NCI-H2227 treated with DMSO at 0.1 percent for 48 hours (cell line): ENCODE measurements around the gene TNFRSF1B.

ENCODE experiments used
- DNase-seq: peaks from one replicate; lab custom pipeline; 2025; lab: John Stamatoyannopoulos, UW

Gene TNFRSF1B

DNA sequence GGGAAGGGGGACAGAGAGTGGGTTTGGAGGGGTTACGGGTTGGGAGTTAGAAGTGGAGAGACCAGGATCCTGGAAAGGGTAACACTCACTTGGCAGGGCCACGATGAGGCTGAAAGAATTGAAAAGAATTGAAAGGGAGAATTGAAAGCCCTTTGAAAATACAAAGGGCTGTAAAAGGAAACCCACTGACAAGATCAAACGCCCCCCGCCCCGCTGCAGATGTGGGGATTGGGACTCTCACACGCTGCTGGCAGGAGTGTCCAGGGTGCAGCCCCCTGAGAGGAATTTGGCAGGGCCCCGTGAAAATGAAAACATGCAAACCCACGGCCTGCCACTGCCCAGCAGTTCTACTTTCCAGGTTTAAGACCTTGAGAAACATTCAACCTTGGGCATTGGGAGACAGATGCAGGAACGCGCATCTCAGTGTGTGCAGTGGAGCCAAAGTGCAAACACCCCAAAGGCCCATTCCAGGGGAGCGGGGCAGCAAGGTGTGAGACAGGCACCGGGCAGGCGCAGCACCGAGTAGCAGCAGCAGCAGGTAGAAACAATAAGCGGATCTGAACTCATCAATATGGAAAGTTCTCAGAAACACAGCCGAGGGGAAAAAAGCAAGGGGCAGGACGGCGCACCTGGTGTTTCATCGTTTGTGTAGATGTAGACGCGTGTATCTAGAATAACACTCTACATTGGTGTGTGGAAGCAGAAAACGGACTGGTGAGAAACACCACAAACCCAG, 8.3 kb upstream of the TNFRSF1B start:
- no peak for DNase-seq

DNA sequence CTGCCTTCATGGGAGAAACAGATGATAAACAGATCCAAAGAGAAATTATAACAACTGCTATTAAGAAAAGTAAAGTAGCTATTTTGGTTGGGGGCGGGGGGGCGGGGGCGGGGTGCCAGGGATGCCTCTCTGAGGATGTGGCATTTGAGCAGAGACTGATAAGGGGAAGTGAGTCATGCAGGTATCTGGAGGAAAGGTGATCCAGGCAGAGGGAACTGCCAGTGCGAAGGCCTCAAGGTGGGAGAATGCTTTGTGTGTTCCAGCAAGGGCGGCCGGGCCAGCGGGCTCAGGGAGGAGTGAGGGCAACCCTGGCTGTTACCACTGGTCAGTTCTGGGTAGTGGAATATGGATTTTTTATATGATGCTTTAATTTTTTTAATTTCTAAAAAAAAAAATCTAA, 7.0 kb upstream of the TNFRSF1B start:
- no peak for DNase-seq

DNA sequence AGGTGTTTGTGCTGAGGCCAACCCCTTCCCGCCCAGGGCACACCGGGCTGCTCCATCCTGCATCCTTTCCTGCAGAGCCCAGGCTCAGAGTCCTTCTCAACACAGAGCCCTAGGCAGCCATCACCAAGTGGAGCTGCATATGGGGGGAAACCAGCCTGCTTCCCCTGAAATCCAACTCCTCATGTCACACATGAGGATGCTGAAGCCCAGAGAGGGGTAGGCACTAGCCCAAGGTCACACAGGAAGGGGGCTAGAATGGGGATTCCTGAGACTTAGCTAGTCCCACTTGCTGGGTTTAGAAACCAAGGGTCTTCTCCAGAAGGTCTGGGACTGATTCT, 5.5 kb upstream of the TNFRSF1B start:
- no peak for DNase-seq

DNA sequence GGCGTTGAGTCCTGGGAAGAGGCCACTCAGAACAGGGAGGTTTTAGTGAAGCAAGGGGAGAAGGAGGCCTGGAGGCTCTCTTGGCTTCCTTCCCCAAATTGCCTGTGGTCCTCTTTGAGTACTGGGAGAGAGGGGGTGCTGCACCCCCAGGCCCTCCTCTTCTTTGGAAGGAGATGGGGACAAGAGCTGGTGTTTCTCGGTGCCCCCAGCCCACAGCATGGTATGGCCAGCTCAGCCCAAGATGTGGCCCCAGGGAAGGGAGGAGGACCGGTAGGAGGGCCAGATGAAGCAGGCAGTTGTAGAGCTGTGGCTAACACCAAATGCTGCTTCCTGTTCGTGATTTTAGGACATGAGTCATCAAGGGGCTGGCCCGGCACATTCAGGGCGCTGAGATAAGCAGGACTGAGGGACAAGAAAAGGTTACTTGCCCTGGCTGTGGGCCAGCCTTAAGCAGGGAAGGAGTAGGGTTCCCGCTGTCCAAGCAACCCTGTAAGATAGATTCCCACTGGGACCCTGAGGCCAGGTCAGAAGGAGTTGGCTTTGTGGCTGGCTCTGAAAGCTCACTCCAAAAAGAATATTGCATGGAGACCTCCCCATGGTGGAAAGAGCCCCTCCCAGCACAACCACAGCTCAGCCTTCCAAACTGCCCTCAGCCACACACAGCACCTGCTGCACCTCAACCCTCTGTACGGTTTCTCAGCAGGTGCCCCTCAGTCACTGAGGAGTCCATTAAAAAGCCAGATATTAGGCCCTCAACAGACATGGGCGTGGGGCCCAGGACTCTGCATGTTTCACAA, 4.9 kb upstream of the TNFRSF1B start:
- DNase-seq: no peak

DNA sequence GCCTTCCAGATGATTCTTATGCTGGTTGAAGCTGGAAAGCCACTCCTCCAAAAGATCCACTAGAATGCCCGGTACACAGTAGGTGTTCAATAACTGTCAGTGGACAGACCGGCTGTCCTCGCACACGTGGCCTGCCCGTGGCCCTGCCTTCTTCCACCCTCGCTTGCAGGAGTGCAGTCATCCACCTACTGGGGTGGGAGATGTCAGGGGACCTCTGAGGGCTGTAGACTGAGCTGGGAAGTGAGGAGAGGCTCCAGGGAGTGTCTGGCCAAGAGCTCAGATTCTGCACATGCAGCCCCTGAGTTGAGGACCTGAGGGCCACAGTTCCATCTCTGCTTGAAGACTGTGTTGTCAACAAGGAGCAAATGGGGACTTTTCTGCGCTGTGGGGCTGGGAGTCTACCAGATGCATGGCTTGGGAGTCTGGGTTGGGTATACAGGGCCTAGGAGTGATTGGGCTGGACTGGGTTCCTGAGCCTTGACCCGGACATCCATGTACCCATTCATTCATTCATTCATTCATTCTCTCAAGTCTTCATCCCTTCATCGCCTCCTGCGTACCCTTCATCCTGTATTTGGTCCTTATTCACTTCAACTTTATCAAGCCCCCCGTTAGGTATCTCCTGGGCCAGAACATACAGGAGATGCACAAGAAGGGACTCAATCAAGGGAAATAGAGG, 4.2 kb upstream of the TNFRSF1B start:
- DNase-seq: no peak

DNA sequence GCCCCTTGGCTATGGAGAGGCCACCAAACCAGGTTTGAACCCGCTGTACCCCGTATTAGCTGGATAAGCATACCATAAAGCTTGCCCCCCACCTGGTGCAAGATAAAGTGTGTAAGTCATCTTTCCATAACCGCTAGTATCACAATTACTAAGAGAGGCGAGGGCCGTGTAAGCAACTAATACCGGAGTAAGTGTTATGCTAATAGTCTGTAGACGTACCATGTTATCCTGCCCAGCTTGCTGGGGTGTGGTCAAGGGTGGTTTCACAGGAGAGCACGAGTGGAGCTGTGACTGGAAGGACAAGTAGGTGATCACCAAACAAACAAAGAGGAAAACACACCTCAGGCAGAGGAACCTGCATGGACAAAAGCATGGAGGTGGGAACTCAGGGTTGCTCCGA, 3.6 kb upstream of the TNFRSF1B start:
- DNase-seq: no peak

DNA sequence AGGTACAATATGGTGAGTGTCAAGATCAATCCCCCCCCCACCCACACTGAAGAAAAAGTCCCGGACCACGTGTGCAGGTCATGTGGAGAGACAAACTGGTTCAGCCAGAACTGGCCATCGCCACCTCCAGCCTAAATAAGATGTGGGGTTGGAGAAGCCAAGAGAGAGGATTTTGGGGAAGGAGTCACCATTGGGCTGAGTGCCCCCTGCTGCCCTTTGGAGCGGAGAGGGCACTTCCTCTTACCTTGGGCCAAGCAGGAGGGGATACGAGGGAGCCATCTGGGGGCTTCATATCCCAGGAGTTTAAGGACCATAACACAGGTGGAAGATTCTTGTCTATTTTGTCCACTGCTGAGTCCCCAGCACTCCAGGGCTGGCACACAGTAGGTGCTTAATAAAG, 2.6 kb upstream of the TNFRSF1B start:
- DNase-seq: no peak

DNA sequence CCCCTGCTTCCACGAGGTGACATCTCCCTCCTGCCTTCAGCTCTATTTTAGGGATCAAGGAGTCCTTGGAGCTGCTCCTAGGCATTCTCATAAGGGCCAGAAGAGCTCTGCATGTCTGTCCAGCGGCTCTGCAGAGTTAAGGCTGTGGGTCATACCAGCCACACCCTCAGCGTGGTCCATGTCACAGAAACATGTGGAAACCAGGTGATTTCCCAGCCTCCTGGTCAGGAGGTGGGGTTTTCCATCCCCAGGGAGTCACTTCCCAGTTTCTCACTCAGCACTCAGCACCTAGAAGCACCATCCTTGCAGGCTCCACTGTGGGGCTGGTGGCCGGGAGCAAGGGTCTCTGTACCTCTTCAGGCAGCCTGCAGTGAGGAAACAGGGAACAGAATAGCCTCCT, 1.4 kb upstream of the TNFRSF1B start:
- no peak for DNase-seq

DNA sequence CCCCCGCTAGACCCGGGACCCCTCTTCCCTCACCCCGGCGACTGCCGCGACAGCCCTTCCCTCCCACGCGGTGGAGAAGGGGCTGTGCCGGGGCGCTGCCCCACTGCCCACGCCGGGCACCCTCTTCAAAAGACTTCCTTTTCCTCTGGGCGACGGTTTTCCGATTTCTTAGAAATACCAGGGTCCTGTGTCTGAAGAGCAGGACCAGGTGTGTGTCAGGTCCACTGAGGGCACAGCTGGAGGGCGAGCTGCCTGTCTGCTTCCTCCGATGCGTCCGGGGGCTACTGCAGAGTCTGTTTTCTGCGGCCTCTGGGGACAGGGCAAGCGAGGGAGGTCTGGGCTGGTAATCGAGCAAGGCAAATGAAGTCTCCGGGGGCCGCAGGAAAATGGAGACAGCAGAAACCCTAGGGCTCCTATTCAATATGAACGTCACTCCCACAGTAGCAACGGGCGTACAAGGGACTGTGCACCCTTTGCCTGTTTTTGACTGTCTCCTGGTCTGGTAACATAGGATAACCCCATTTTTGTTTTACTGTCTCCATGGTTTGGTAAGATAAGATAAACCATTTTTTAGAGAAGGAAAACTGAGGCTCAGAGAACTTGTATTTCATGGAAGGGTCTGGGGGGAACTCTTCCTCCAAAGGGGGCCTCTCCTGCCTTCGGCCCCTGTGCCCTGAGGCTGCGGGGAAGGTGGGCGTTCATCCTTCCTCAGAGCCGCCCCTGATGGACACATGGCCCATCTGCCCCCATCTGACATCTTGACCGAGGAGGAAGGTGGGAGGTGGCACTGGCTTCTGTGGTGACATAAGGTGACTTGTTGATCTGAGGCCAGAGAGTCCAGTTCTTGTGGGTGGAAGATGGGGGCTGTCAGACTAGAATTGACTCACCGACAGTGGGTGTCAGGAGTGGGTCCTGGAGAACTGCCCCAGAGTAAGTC, 970 bp downstream of the TNFRSF1B start:
- DNase-seq: no peak

DNA sequence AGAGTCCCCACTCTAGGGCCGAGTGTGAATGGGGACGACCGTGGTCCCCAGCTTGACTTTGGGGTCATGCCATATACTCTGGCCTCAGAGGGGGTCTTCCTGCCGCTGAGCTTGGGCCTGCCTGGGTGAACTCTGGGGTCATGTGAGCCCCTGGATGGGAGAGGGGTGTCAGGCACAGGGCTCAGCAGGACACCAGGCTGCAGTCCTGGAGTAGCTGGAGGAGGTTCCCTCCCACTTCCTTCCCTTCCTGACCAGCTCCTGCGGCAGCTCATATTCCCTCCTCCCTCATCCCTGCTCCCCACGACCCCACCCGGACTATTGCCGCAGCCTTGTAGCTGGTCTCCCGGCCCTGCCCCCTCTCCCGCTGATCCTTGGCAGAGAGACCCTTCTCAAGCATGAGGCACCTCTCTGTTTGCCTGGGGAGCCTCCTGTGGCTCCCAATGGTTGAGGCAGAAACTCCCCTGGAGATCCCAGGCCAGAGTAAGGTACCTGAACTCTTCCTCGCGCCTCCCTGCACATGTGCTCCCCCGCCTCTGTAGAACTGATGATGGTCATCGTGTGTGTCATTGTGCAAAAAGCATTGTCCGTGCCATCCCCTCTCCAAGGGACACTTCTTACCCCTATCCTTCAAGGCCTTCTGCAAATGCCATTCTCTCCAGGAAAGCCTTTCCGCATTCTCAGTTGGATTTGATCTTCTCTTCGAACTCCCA, 1.8 kb downstream of the TNFRSF1B start:
- no peak for DNase-seq

DNA sequence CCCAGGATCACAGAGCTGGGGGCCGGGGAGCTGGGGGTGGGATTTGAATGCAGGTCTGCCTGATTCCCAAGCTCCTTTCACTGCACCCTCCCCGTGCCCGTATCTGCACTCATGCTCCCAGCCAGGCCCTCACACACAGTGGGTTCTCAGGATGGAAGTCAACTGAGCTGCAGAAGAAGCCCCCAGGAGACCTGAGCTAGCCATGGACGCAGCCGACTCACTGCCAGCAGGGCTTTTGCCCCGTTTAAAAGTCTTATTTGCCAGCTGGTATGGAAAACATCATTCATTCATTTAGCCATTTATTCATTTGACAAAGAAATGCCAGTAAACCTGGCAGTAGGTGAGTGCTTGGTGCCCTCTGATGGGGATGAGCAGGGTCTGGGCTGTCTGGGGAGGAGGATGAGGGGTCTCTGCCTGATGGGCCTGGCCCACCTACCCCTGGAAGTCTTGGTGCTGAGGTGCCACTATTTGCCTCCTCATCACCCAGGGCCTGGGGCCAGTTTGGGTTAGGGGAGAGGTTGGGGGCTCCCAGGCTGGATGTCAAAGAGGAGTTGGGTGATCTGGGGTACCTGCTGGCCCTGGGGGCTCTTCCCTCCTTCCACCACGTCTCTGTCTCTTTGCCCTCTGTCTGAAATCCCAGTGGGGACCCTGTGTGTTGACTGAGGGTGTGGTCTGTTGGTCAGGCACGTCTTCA, 2.8 kb downstream of the TNFRSF1B start:
- no peak for DNase-seq

DNA sequence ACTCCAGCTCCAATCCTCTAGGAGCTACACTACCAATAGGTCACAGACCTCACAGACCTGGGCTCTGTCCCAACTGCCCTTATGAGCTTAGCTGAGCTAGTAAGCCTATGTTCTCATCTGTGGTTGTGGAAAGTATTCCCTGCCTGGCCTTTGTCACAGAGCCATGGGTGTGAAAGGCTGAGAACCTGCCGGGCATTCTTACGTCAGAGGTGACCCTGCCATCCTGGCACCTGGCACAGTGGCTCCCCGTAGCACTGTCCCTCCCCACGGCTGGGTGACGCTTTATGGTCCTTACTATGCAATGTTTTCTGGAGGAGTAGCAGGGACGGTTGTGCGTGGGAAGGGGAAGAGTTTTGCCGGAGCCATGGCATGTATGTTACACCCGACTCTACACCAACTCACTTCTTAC, 3.5 kb downstream of the TNFRSF1B start:
- DNase-seq: no peak

DNA sequence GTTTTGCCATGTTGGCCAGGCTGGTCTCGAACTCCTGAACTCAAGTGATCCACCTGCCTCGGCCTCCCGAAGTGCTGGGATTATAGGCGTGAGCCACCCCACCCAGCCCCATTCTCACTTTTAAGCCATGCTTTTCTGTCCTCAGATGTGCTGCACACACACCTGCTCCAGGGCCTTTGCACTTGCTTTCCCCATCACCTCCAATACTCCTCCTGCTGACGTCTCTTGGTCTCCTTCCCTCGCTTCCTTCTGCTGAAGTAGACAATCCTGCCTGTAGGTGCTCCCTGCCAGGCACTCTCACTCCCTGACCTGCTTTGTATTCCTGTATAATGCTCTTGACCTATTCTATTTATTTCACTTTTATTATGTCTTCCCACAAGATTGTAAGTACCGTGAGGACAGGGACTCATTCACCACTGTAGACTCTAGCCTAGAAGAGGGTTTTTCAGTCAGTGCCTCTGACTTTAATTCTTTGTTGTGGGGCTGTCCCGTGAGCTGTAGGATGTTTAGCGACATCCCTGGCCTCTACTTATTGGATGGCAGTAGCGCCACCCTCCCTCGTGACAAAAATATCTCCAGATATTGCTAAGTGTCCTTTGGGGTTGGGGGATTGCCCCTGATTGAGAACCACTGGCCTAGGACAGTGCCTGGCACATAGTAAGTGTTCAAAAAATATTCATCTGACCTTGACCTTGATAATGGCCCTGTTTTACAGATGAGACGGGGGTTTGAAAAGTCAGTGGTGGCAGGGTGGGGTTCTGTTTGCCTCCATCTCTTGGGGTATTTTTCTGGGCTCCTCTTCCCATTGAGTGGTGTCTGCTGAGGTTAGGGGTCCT, 4.6 kb downstream of the TNFRSF1B start:
- no peak for DNase-seq

DNA sequence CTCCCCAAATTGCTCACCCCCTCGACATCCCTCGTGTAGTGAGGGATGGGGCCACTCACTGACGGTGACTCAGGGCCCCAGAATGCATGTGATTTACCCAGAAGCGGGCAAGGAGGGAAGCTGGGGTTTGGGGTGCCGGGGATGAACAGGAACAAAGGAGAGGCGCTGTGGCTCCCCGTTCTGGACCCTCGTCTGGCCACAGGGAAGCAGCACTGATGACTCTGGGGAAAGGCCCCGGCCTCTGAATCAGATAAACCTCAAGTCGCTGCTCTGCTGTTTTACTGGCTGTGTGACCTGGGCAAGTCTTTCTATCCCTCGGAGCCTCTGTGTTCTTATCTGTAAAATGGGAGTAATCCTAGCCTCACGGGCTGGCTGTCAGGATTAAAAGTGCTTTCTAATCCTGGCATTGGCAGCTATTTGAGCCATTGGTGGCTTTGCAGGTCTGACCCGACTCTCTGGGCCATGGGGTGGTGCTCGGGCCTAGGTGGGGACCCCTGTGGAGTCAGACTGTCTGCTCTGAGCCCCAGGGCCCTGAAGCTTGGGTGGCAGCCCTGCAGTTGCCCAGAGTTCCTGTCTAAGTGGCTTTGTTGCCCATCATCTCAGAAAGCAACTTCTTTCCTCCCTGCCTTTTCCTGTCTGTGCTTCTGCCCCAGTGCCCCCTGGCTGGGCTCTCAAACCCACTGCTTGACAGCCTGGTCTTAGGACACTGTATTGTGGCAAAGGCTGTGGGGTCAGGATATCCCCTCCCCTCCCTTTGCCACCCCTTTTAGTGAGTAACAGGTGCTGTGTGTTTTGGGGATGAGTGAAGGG, 5.5 kb downstream of the TNFRSF1B start:
- DNase-seq: no peak

DNA sequence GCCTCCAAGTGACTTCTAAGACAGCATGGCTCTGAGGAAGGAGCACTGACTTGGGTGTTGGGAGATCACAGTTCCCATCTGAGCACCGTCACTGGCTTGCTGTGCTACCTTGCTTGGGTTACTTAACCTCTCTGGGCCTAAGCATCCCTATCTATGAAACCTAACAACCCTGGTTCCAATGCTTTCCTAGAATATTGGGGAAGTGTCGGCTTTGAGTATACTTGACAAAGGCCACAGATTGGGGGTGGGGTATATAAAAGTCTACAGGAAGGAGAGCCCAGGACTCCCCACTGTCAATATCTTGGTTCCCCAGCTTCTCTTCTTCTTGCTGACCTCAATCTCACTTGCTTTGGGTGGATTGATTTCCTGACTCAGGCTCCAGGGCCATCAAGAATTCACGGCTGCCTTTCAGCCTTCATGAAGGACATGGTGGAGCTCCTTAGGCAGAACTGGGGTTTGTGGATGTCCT, 6.3 kb downstream of the TNFRSF1B start:
- no peak for DNase-seq

DNA sequence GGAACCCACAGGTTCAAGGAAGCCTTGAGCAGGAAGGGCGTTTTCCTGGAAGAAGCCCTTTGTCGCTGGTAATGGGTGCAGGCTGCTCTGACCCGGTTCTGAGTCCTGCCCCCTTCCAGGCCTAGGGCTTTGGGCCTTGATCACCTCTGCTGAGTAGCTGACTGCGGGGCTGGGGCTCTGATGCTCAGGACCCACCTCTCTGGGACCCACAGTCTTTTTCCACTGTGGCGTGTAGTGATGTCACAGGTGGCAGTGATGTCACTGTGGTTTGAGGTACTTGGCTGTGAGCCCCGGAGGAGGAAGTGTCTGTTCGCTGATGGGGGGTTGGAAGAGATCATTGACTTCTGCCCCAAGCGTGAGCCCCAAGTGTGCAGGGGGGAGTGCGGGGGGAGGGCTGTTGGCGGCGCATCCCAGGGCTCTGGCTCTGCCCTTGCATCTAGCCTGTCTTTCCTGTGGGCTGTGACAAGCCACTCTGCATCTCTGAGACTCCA, 6.9 kb downstream of the TNFRSF1B start:
- no peak for DNase-seq

DNA sequence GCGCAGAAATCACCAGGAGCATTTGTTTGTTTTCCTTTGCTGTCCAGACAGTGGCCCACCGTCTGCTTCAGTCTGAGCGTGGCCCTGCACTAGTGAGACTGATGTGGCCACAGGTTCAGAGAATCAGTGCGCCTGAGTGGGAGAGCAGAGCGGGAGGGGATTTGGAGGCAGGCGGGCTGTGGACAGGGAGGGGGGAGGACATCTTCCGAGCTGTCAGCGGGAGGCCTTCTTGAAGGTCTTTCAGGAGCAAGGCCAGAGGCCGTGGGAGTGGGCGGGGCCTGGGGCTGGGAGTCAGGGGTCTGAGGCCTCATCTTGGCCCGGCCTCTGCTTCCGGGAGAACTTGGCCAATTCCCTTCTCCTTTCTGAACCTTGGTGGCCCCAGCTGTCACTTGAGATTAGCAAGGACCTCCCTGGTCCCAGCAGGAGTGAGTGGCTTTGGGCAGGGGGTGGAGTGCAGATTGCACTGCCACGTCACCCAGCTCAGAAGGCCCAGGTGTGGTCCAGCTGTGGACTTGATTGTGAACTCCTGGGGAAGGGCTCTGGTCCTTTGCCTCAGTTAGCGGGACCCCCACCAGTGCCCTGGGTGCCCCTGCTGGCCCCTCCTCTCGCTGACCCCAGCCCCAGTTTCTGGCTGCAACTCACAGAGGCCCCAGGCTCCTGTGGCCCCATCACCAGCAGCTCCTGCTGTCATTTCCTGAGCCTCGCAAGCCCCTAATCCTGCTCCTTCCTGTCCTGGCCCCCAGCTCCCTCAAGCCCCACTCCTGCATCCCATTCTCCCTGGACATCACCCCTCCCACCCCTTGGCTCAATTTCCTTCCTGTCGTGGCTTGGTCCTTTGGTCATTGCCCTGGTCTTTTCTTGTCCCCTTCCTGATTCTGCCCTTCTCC, 8.4 kb downstream of the TNFRSF1B start:
- DNase-seq: no peak
